ENCODE results near the gene PDCD1LG2.
A peak's percentile ranks its signal among the peaks of the same experiment; 100 is the strongest.
"Not testable (repeated sequence)": the region's sequence is repeated elsewhere in the genome, so short reads cannot be mapped to it uniquely, and the experiment has no call there.

The PDCD1LG2 gene

GRCh38 chr9:5510360-5510931 lies at the start of gene PDCD1LG2:
PDCD1LG2 (plus strand) TSS chr9:5510531; CDS start chr9:5522547, 12,016 bp downstream.
- peak; percentile 15 for DNase-seq (ENCODE audit: low spot score)

DNA sequence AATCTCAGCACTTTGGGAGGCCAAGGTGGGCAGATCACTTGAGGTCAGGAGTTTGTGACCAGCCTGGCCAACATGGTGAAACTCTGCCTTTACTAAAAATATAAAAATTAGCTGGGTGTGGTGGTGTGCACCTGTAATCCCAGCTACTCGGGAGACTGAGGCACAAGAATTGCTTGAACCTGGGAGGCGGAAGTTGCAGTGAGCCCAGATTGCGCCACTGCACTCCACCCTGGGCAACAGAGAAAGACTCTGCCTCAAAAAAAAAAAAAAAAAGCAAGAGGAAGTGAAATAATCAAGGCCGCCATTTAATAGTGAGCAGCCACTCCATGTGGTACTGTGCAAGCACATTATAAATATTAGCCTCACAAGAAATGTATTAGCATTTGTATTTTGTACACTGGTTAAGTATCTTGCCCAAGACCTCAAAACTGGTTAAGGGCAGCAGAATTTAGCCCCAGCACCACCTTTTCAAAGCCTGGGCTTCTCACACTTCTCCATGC lies 45.5 kb upstream of the PDCD1LG2 start:
- DNase-seq (ENCODE audit: low spot score) = not testable (repeated sequence)

GRCh38 chr9:5466005-5466404 lies 44.3 kb upstream of the PDCD1LG2 start:
- DNase-seq (ENCODE audit: low spot score) = no peak

DNA sequence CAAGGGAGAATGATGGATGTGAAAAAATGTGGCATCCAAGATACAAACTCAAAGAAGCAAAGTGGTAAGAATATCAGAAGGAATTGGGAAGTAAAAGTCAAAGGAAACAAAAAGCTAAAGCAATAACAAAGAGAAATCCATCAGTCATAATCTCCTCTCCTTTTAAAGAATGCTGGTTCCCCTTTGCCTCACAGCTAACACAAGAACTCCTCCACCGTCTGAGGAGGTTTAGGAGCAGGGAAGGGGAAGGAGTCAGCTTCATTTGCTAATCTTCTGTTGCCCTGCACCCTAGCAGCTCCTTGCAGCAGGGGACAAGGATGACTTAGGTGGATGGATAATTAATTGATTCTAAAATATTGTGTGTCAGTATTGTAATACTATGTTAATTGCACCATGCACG lies 43.6 kb upstream of the PDCD1LG2 start:
- DNase-seq (ENCODE audit: low spot score) = no peak

DNA sequence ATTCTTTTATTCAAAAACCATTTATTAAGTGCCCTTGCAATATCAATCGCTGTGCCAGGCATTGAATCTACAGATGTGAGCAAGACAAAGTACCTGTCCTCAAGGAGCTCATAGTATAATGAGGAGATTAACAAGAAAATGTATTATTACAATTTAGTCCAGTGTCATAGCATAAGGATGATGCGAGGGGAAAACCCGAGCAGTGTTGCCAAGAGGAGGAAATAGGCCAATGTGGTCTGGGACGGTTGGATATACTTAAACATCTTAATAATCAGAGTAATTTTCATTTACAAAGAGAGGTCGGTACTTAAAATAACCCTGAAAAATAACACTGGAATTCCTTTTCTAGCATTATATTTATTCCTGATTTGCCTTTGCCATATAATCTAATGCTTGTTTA lies 41.5 kb upstream of the PDCD1LG2 start:
- no peak for DNase-seq (ENCODE audit: low spot score)

GRCh38 chr9:5470122-5470521 lies 40.2 kb upstream of the PDCD1LG2 start:
- no peak for DNase-seq (ENCODE audit: low spot score)

GRCh38 chr9:5470816-5471215 lies 39.5 kb upstream of the PDCD1LG2 start:
- DNase-seq (ENCODE audit: low spot score) = no peak

GRCh38 chr9:5475611-5476010 lies 34.7 kb upstream of the PDCD1LG2 start:
- DNase-seq (ENCODE audit: low spot score) = not testable (repeated sequence)

DNA sequence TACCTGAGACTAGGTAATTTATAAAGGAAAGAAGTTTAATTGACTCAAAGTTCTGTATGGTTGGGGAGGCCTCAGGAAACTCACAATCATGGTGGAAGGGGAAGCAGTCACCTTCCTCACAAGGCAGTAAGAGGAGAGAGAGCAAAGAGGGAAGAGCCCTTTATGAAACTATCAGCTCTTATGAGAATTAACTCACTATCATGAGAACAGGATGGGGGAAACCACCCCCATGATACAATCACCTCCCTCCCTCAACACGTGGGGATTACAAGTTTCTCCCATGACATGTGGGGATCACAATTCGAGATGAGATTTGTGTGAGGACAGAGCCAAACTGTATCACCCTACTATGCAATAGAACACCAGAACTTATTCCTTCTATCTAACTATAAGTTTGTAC lies 32.1 kb upstream of the PDCD1LG2 start:
- DNase-seq (ENCODE audit: low spot score) = no peak

DNA sequence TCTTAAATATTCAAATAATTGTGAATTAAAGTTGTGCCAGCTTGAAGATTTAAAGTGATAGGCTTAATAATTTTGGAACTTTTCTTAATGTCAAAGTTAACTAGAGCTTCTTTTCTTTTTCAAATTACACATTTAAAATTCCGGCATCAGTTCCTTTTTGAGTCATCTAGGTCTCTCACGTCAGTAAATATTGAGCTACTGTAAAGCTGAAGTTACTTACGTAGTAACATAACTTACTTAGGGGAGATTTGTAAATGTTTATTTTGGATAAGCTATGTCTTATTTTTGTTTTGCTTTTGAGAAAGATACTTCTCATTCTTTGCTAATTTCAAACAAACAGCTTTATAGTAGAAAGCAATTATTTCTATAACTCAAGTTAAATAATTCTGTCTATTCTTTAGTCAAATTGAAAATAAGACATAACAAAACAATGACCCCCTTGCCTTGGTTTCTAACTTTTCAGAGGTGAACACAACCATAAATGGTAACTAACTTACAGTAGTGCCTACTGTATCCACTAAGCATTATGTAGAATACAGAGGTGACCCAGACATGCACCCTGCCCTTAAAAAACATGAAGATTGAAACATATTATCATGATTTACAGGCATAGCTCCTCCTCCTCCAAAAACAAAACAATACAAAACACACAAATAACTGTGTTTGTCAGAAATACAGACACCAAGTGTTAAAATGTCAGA lies 30.2 kb upstream of the PDCD1LG2 start:
- DNase-seq (ENCODE audit: low spot score) = no peak

- no peak for DNase-seq (ENCODE audit: low spot score)
Observed at GRCh38 chr9:5480919-5481318, 29.4 kb upstream of the PDCD1LG2 start.

DNA sequence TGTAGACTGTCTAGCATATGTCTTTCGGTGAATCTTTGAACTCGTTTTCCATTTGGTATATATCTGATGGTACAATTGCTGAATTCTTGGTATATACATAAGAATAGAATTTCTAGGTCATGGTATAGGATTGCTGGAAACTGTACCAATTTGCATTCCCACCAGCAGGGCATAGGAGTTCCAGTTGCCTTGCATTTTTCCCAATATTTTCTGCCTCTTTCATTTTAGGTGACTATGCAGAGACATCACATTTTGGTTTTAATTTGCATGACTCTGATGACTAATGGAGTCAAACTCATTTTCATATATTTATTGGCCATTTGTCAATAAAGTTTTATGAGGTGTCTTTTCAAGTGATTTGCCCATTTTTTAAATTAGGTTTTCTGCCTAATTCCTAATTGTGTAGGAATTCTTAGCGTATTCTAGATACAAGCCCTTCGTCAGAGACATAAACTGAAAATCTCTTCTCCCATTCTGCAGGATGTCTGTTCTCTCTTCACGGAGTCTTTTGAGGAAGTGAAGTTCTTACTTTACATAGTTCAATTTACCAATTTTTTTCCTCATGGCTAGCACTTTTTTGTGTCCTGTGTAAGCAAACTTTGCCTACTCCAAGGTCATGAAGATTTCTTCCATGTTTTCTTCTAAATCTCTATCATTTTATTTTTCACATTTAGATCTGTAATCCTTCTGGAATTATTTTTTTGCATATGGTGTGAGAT lies 28.9 kb upstream of the PDCD1LG2 start:
- no peak for DNase-seq (ENCODE audit: low spot score)

GRCh38 chr9:5482194-5482593 lies 28.1 kb upstream of the PDCD1LG2 start:
- DNase-seq (ENCODE audit: low spot score) = no peak

- no peak for DNase-seq (ENCODE audit: low spot score)
Observed at GRCh38 chr9:5483306-5483705, 27.0 kb upstream of the PDCD1LG2 start.

DNA sequence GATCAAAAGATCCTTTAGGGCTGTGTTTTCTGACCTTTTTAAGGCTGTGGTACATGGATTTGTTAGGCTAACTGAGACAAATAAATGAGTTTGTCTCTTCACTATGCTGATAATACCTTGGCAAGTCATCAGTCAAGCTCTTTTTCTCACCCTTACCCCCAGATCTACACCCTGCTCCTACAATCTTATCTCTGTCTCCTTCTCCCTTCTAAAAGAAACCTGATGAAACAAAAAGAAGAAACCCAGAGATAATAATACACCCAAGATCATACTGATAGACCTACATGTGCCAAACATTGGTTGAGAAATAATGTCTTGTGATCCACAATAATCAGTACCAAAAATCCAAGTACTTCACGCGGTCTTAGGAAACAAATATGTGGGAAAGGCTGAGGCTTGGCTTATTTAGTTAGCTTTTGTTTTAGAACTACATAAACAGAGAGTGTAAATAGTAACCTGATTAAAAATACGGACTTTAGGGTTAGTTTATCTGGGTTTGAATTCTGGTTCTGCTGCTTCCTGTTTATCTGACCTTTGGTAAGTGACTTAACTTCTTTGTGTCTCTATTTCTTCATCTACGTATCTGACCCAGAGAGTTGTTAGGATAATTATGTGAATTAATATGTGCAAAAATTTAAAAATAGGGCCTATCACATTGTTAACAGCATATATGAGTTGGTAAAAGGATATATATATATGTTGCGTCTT lies 24.8 kb upstream of the PDCD1LG2 start:
- no peak for DNase-seq (ENCODE audit: low spot score)

GRCh38 chr9:5486988-5487387 lies 23.3 kb upstream of the PDCD1LG2 start:
- no peak for DNase-seq (ENCODE audit: low spot score)

- no peak for DNase-seq (ENCODE audit: low spot score)
Observed at GRCh38 chr9:5488221-5489008, 21.9 kb upstream of the PDCD1LG2 start.

DNA sequence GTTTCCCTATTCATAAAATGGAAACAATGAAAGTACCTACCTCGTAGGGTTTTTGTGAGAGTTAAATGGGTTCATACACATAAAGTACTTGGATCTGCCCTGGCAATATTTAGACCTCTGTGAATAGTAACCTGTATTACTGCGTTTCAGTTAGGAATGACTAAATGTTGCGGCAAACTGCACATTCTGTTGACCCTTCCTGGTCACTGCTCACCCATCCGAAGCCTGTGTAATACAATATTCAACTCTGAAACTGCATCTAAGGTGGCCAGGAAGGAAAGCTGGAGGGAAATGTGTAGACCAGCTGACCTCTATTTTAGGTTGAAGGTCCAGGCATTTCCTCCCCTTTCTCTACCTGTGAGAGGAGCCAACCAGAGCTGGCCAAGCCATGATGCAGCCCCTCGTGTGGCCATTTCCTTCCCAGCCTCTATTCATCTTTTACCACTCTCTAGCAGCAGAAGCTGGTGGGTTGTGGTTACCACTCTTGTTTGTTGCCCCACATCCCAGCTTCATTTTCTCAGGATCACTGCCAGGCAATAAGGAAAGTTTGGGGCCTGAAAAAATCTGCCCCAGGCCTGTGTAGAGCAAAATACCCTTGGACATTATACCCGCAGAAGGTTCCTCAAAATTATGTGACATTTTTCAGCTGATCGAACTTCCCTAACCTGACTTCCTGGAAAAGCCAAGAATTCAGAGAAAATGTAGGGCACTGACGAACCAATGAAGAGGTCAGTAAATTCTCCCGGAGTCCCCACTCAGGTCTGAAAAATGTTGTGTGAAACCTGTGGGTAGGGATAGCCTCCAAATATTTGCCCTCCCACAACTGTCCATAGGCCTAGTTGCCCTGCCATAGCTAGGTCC lies 20.5 kb upstream of the PDCD1LG2 start:
- DNase-seq (ENCODE audit: low spot score) = no peak

- DNase-seq (ENCODE audit: low spot score) = no peak
Observed at GRCh38 chr9:5492965-5493678, 17.2 kb upstream of the PDCD1LG2 start.

Measured in putamen (tissue), 1 donor.